ENCODE measurements around the gene NUDT3.

DNA sequence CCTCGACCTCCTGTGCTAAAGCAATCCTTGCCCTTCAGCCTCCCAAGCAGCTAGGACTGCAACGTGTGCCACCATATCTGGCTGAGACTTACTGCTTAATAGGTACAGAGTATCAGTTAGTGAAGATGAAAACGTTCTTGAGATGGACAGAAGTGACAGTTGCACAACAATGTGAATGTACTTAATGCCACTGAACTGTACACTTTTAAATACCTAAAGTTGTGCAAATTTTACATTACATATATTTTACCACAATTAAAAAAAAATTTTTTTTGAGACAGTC, 25.9 kb downstream of the NUDT3 start:
- TF ChIP-seq POLR2A (IDR thresholded peaks at IDR 0.05) (no peak), CTCF (IDR thresholded peaks at IDR 0.05) (no peak)
